ENCODE results near the gene NCDN. TPM values are rescaled to one million over a fixed set of nuclear protein-coding genes. Genes with fewer than 3 reads are reported as not detected.

Gene NCDN
- total RNA-seq, 2 donors from 2014 or later: 14.3 to 20.1 TPM

DNA sequence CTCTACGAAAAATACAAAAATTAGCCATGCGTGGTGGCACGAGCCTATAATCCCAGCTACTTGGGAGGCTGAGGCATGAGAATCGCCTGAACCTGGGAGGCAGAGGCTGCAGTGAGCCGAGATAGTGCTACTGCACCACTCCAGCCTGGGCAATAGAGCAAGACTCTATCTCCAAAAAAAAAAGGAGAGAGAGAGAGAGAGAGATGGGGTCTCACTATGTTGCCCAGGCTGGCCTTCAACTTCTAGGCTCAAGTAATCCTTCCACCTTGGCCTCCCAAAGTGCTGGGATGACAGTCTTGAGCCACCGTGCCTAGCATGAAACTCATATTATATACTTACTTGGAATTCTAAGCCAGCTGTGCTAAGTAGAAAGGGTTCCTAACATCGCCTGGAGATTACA, 54.1 kb downstream of the NCDN start:
- no peak for ATAC-seq
- Histone ChIP-seq H3K4me1 (no peaks in the 10 kb centered on the region), H3K9me3 (no peaks in the 10 kb centered on the region), H3K27me3 (no peaks in the 10 kb centered on the region), H3K36me3 (replicated peaks in 1 of 2; ENCODE audit: insufficient read depth in 1 of 2, low read depth in 2 of 2) (peaks cover 0 to 14% of the 10 kb centered on the region in 2 donors), H3K4me3 (no peak overlapping the region), H3K27ac (no peak overlapping the region)
- WGBS, 2 donors: 95 to 99% methylated on average over 7 of the region's 7 CpGs
- TF ChIP-seq, protein P1, sequence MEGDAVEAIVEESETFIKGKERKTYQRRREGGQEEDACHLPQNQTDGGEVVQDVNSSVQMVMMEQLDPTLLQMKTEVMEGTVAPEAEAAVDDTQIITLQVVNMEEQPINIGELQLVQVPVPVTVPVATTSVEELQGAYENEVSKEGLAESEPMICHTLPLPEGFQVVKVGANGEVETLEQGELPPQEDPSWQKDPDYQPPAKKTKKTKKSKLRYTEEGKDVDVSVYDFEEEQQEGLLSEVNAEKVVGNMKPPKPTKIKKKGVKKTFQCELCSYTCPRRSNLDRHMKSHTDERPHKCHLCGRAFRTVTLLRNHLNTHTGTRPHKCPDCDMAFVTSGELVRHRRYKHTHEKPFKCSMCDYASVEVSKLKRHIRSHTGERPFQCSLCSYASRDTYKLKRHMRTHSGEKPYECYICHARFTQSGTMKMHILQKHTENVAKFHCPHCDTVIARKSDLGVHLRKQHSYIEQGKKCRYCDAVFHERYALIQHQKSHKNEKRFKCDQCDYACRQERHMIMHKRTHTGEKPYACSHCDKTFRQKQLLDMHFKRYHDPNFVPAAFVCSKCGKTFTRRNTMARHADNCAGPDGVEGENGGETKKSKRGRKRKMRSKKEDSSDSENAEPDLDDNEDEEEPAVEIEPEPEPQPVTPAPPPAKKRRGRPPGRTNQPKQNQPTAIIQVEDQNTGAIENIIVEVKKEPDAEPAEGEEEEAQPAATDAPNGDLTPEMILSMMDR (IDR thresholded peaks at IDR 0.05): no peak
- TF ChIP-seq POLR2A (IDR thresholded peaks at IDR 0.05): no peak
- intact Hi-C loops (cut with DNase I): no loop called here
- no peak for DNase-seq

DNA sequence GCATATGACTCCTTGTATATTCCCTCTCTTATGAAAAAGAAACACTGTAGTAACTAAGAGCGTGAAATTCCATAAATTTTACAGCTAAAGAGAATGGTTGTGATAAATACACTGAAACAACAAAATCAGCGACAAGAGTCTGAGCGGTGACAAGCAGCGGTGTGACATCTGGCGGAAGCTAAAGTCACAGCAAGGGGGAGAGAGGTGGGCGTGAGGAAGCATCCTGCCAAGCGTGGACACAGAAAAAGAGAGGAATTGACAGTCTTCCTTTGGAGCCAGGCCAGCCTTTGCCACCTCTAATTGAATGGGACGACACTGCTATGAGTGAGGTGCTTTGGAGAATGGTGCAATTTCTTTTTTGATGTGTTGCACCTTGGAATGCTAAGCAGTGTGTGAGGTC, 57.8 kb downstream of the NCDN start:
- ATAC-seq (no peak), DNase-seq (no peak)
- no peaks in the 10 kb centered on the region for H3K4me1 ChIP-seq
- peaks cover 0 to 2% of the 10 kb centered on the region in 2 donors for H3K36me3 ChIP-seq (replicated peaks in 1 of 2; ENCODE audit: insufficient read depth in 1 of 2, low read depth in 2 of 2)
- TF ChIP-seq, protein P1 (IDR thresholded peaks at IDR 0.05): no peak
- TF ChIP-seq POLR2A (IDR thresholded peaks at IDR 0.05): no peak
- H3K4me3 ChIP-seq: no peak overlapping the region
- no peaks in the 10 kb centered on the region for H3K9me3 ChIP-seq
- intact Hi-C loops (cut with DNase I): no loop called here
- H3K27me3 ChIP-seq: no peaks in the 10 kb centered on the region
- no peak overlapping the region for H3K27ac ChIP-seq
- 86 to 90% methylated on average over 8 of the region's 8 CpGs for WGBS, 2 donors

Other genes with a start within 250 kb of the NCDN start
- gene KIAA0319L, start 396 bp upstream of the NCDN start, total RNA-seq: 10 to 100 TPM; 61.0 to 74.5 TPM
- gene TFAP2E, start 15.5 kb downstream of the NCDN start, total RNA-seq: not detected
- gene PSMB2, start 83.7 kb downstream of the NCDN start, total RNA-seq: 10 to 100 TPM; 13.2 to 17.5 TPM
- gene C1orf216, start 161.1 kb downstream of the NCDN start, total RNA-seq: 1 to 10 TPM; 3.1 to 6.6 TPM
- not detected for gene CLSPN, start 212.2 kb downstream of the NCDN start, total RNA-seq